HG03066 (cell line): ENCODE data around the gene DOCK1.
"Not testable (repeated sequence)": the region's sequence is repeated elsewhere in the genome, so short reads cannot be mapped to it uniquely, and the experiment has no call there.

Experiments used
- ATAC-seq: cut with Tn5 transposase; IDR thresholded peaks from one replicate; pipeline ENCODE4 v1.9.1; 2021; ENCODE audit warnings: low read depth; ENCODE audit not compliant: unreplicated experiment

Gene DOCK1

DNA sequence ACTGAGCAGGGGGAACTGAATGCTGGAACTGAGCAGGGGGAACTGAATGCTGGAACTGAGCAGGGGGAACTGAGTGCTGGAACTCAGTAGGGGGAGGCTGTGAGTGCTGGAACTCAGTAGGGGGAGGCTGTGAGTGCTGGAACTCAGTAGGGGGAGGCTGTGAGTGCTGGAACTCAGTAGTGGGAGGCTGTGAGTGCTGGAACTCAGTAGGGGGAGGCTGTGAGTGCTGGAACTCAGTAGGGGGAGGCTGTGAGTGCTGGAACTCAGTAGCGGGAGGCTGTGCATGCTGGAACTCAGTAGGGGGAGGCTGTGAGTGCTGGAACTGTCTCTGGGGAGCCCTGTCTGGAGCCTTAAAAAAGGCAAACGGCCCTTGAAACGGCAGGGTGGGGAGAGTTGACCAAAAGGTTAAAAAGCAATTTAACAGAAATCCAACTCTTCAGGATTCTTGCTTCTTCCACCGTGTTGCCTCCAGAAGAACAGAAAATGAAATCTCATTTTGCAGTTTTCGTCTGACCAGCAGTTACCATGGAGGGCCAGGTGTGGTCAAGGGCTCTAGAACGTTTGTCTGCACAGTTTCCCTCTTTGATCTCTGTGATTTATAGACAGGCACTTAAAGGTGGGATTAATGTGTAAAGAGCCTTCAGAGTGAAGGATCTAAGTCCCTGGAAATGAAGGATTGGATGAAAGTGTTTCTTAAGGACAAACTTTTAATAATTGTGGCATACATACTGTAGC lies 19.1 kb downstream of the DOCK1 start:
- no peak for ATAC-seq

DNA sequence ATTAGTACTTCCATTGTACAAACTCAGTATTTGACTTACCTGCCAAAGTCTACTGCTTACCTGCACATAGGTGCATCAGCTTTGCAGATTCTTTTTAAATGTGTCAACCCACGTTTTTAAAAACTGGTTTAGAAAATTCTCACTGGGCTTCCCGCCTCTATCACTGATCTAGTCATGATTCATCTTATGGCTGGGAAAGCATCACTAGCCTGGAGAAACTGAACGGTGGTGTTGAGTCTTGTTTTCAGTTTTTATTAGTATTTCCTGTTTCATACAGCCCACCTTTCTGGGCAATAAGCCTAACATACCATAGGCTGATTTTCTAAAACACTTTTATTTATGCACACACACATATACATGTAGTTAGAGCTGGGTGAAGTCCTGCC lies 19.7 kb downstream of the DOCK1 start:
- ATAC-seq = no peak

DNA sequence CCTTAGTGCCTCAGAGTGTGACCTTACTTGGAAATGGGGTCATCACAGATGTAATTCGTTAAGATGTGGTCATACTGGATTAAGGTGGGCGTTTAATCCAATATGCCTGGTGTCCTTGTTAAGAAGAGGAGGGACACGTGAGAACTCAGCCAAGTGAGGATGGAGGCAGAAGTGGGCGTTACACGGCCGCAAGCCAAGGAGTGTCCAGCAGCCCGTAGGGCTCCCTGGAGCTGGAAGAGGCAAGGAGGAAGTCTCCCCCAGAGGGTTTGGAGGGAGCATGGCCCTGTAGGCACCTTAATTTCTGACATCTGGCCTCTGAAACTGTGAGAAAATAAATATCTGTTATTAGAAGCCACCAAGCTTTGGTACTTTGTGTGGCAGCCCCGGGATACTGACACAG lies 21.3 kb downstream of the DOCK1 start:
- ATAC-seq = no peak

DNA sequence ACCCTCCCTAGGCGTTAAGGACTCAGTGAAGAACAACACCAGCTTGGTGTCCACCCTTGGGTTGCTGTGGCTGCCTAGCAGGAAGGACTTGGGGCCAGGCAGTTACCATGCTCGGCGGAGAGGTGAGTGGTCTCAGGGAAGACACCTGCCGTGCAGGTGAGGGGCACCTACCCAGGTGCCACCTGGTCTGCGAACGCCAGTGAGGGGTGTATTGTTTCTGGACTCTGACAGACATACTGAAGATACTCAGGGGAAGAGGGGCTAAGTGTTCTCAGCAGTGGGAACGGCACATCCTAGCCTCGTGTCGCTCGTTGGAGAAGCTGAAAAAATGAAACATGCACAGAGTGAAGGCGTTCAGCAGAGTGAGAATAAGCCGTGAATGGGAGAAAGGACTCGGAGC lies 22.6 kb downstream of the DOCK1 start:
- ATAC-seq = no peak

DNA sequence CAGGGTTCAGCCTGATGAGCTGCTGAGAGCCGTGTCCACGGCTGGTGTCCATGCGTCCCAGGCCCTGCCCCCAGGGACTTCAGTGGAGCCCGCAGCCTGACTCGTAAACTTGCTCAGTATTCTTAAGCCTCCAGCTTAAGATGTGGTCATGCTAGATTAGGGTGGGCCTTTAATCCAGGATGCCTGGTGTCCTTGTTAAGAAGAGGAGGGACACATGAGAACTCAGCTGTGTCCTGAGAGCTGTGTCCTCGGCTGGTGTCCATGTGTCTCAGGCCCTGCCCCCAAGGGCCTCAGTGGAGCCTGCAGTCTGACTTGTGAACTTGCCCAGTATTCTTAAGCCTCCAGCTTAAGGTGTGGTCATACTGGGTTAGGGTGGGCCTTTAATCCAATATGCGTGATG lies 23.0 kb downstream of the DOCK1 start:
- no peak for ATAC-seq

DNA sequence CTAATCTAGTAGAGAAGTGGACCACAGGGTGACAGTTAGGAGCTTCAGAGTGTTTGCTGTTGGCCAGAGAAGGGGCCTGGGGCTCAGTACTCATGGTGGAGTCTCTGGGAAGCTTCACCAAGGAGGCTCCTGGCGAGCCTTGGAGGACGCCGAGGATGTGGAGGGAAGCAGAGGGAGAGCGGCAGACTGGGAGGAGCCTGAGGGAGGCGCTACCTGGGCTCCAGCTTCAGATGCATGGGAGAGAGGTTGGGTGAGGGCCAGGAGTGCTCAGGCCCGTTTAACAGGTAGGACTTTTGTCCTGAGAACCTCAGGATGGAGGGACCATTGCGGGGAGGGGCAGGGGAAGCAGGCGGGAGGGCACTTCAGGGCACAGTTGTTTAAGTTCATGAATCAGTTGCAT lies 24.2 kb downstream of the DOCK1 start:
- no peak for ATAC-seq

DNA sequence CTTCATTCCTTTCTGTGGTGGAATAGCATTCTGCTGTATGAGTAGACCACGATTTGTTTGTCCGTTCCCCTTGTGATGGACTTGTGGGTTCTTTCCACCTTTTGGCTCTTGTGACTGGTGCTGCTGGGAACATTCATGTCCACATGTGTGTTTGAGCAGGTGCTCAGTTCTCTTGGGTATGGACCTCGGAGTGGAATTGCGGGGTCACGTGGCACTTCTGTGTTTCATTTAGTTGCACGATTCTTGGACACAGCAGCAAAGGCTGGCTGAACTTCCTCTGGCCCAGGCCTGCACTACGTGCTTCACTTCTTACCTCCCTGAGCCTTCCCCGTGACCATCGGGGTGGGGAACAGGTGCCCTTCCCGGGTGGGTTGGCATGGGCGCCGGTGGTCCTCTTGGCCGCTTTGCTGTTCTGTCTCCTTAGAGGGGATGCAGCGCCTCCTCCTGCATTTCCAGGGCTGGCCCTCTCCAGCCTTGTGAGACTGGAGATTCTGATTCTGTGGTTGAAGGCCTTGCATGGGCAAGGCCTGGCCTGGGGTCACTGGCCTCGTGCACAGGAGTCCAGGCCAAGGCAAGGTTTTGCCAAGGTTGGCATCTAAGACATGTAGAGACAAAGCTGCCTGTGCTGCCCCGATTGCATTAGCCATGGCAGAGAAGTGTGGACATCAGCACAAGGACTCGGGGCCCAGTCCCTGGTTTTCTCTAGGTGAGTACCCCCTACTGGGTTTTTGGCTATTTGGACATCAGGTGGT lies 25.1 kb downstream of the DOCK1 start:
- ATAC-seq = no peak

DNA sequence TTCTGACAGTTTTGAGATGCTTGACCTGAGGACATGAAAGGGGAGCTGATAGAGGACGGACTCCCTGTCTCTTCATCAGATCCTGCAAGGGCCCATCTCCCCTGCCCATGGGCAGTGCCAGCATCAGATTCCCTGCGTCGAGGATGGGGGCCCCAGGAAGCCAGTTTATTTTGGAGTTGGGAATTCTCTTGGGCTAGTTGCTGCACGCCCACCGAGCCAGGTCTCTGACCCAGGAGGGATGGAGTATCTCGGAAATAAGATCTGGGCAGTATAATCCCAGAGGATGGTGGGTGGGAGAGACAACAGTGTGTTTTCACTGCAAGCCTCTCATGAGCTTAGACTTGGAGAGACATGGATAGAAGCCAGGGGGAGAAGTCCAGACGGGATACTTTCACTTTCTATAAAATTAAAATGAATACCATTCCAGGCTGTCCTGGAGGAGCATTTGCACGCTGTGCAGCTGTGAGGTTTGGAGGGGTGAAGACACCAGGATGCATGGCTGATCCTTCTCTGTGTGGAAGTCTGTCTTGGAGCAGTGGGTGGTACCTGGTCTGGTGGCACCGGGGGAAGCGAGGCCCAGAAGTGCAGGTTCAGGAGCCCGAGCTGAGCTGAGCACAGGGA lies 25.8 kb downstream of the DOCK1 start:
- no peak for ATAC-seq

DNA sequence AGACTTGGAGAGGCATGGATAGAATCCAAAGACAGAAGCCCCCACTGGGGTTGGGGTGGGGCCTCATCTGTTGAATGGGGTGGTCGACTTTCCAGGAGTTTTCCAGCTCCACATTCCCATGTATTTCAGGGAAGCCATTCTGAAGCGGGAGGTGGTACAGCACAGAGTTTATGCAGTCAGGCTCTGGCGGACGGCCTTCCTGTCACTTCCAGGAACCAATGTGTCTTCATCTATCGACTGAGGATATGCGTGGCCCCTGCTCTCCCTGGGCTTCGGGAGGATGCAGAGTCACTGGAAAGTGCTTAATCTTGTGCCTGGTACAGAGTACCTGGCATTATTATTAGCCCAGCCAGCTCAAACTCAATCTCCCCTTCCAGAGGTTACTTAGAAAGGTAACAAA lies 26.3 kb downstream of the DOCK1 start:
- no peak for ATAC-seq

DNA sequence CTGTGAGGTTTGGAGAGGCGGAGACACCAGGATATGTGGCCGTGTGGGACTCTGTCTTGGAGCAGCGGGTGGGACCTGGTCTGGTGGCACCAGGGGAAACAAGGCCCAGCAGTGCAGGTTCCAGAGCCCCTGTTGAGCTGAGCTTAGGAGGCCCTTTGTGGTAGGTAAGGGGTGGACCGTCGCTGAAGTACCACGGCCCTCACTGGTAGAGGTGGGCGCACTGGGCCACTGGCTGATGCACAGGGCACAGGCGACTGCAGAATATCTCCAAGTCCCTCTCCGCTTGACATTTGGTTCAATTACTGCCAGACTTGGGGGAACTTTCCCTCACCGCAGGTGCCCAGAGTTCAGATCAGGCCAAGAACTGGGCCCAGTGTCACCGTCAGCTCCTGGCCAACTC lies 27.3 kb downstream of the DOCK1 start:
- ATAC-seq = no peak

DNA sequence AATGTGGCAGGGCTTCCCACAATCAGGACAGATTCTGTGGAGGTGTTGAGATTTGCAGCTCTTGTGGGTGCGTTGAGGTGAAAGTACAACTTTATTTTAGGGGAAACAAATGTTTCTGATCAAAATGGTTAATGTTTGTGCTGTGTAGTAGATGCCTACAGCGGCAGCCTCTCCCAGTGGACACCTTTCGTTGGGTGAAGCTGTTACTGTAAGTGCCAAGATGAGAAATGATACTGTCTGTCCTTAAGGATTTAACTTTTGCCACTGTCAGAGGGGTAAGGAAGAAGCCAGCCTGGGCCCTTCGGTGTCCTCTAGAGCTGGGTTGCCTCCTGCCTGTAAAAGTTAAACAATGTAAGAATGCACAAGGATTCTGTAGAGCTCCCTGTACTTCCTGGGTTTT lies 27.9 kb downstream of the DOCK1 start:
- ATAC-seq = no peak

DNA sequence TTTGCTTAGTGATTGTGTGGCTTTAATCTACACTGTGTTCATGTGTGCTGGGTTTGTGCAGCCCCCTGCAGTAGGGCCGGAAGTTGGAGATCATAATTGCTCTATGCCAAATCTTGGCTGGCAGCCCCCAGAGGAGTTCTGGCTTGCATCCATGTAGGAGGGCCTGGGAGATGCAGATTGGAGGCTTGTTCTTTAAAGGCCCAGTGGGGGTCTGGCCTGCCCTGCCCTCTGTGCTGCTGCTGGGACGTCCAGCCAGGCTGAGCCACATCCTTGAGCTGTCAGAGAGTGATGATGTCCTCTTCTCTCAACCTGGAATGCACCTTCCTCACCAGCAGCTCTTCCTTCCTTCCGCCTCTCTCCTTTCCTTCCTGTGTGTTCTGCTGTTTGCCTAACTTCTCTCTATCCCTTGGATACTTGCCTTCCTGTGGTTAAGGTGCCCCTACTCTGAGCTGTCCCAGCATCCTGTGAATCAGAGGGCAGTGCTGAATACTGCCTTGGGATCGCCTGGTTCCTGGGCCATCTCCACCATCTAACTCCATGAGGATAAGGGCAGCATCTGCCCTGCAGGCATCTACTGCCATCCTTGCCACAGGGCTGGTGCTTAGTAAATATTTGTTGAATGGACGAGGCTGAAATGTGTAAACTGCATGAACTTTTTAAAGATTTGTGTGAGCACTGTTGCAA lies 30.2 kb downstream of the DOCK1 start:
- ATAC-seq = no peak

DNA sequence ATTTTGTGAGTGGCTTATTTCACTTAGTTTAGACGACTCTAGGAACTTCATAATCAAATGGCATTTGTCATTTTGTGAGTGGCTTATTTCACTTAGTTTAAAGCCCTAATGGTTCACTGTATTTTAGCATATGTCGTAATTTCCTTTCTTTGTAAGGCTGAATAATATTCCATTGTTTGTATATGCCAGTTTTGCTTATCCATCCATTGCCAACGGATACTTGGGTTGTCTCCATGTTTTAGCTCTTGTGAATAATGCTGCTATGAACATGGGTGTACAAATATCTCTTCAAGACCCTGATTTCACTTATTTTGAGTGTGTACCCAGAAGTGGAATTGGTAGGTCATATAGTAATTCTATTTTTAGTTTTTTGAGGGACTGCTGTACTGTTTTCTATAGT lies 31.8 kb downstream of the DOCK1 start:
- no peak for ATAC-seq

DNA sequence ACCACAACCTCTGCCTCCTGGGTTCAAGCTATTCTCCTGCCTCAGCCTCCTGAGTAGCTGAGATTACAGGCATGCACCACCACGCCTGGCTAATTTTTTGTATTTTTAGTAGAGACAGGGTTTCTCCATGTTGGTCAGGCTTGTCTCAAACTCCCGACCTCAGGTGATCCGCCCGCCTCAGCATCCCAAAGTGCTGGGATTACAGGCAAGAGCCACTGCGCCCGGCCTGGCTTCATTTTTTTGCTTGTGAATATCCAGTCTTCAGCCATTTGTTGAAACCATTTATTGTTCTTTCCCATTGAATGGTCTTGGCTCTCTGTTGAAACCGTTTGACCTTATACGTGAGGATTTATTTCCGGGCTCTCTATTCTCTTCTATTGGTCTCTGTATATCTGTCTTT lies 32.9 kb downstream of the DOCK1 start:
- not testable (repeated sequence) for ATAC-seq

DNA sequence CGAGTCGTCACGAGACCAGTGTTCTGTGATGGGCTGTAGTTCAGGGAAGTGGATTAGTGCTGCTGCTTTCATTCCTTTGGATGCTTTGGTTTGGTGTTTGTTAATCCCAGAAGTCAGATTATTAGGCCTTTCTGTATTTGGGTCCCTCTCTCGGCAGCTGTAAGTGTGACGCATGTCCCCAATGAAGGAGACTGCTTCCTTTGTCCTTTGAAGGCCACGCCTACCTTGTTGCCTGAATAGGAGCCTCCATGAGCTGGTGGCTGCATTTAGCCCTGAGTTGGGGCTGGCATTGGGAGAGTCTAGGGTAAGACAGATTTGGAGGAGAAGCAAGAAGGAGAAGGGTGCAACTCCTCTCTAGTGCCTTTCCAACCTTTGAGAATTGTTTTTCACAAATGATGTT lies 34.5 kb downstream of the DOCK1 start:
- ATAC-seq = no peak

DNA sequence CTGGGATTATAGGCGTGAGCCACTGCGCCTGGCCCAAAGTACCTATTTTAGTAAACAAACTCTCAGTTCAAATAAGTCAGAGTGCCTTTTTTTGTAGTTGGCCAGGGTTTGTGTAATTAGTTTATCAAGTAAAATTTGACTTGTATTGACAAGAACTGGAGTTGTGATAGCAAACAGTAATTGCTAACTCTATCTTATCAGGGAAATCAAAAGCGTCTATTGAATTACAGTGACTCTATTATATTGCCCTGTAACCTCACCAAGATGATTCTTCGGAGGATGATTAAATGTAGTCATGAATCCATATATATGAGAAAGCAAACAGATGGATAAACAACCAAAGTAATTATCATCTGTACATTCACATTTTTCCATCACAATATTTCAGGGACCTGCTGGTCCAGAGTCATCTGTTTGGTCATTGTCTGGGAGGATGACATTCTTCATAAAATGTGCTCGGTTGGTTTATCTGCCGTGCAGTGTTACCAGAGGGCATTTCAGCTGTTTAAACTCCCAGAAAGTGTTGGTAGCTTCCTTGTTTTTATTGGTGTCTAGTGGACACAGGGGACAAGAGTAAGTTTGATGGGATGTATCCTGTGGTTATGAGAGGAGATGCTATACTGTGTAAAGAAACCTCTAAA lies 35.6 kb downstream of the DOCK1 start:
- ATAC-seq = no peak

DNA sequence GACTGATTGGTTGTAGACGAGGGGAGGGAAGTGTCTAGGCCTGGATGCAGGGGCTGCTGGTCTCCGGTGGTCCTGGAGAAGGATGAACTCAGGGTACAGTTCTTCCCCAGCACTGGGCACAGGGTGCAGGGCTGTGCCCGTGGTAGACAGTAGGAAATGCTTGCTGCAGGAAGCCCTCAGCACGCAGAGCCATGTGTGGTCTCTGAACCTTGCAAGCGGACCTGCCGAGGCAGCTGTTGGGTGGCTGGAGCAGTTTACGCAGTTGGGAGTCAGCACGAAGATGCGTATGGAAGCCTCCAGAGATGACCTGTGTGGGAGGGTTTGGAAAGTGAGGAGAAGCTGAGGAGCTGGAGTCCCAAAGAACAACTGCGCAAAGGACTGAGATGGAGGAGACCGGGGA lies 39.0 kb downstream of the DOCK1 start:
- no peak for ATAC-seq

DNA sequence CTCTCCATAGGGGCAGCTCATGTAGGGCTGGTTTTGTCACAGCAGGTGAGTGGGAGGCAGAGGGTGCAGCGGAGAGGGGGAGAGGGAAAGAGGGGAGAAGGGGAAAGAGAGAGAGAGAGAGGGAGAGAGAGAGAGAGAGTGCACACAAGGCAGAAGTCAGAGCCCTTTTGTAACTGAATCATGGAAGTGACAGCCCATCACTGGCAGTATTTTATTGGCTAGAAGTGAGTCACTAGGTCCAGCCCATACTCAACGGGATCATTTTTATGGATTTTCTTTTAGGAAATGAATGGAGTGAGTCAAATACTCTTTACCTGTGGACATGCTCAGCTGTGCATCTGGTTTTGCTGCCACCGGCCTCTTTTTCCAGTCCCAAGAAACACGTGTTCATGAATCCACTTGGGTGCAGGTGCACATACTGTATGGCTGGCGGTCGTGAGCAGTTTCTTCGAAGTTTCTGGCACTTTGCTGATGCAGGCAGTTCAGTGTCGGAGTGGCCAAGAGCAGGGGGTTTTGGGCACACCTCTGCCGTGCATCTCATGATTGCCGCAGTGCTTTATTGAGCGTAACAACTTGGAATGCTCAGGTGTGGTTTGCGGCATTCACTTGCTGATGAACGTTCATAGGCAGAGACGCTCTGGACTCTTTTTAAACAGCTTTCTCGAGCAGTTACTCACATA lies 40.3 kb downstream of the DOCK1 start:
- no peak for ATAC-seq

DNA sequence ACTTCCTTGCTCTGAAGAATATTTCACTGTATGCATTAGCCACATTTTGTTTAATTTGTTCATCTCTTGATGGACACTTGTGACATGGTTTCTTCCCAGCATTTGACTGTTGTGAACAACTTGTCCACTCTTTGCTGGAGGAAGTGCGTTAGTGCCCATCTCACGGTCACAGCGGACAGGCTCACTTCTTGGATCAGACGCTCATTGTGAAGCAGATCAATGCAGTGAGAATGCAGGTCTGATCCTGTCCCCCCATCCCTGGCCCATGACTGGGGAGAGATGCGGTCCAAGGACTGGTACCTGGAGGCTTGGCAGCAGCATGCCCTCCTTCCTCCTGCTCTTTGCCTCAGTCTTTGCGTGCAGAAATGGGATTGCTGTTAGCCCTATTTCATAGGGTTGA lies 41.5 kb downstream of the DOCK1 start:
- no peak for ATAC-seq
